ENCODE results near the gene SRRM1.

Gene SRRM1

GRCh38 chr1:24606296-24606605 lies 36.9 kb upstream of the SRRM1 start:
- no peak for TF ChIP-seq LEF1 (IDR thresholded peaks at IDR 0.05; ENCODE audit: borderline replicate concordance)
- TF ChIP-seq SP1 (IDR thresholded peaks at IDR 0.05), result no peak
- no peak for TF ChIP-seq ZNF384 (IDR thresholded peaks at IDR 0.05)
- TF ChIP-seq ARNT (IDR thresholded peaks at IDR 0.05), result no peak
- TF ChIP-seq TARDBP (IDR thresholded peaks at IDR 0.05), result no peak
- TF ChIP-seq NFRKB (IDR thresholded peaks at IDR 0.05), result no peak
- TF ChIP-seq FOXK2 (IDR thresholded peaks at IDR 0.05), result no peak
- TF ChIP-seq L3MBTL2 (conservative IDR thresholded peaks at IDR 0.05), result no peak
- no peak for TF ChIP-seq SUZ12 (IDR thresholded peaks at IDR 0.05)
- no peak for TF ChIP-seq FOXM1 (IDR thresholded peaks at IDR 0.05; ENCODE audit: borderline replicate concordance)
- no peak for TF ChIP-seq FOXA1 (IDR thresholded peaks at IDR 0.05)
- no peak for TF ChIP-seq CTBP1 (IDR thresholded peaks at IDR 0.05; ENCODE audit: borderline replicate concordance)
- TF ChIP-seq PKNOX1 (IDR thresholded peaks at IDR 0.05), result no peak
- TF ChIP-seq BHLHE40 (IDR thresholded peaks at IDR 0.05; ENCODE audit: borderline replicate concordance), result no peak
- TF ChIP-seq ELF4 (IDR thresholded peaks at IDR 0.05), result no peak
- POLR2A ChIA-PET, result no interaction called here
- DNase-seq (ENCODE audit: extremely low spot score), result no peak
- CTCF ChIA-PET, result no interaction called here

- no peak for TF ChIP-seq CTBP1 (IDR thresholded peaks at IDR 0.05; ENCODE audit: borderline replicate concordance)
- no peak for TF ChIP-seq PKNOX1 (IDR thresholded peaks at IDR 0.05)
- no peak for TF ChIP-seq ZNF384 (IDR thresholded peaks at IDR 0.05)
- TF ChIP-seq ELF4 (IDR thresholded peaks at IDR 0.05), result no peak
- TF ChIP-seq L3MBTL2 (conservative IDR thresholded peaks at IDR 0.05), result no peak
- TF ChIP-seq SP1 (IDR thresholded peaks at IDR 0.05), result no peak
- no peak for TF ChIP-seq FOXK2 (IDR thresholded peaks at IDR 0.05)
- TF ChIP-seq NFRKB (IDR thresholded peaks at IDR 0.05), result no peak
- no peak for TF ChIP-seq FOXM1 (IDR thresholded peaks at IDR 0.05; ENCODE audit: borderline replicate concordance)
- no peak for TF ChIP-seq LEF1 (IDR thresholded peaks at IDR 0.05; ENCODE audit: borderline replicate concordance)
- TF ChIP-seq FOXA1 (IDR thresholded peaks at IDR 0.05), result no peak
- no peak for TF ChIP-seq HDGF (IDR thresholded peaks at IDR 0.05; ENCODE audit: borderline replicate concordance)
- TF ChIP-seq SUZ12 (IDR thresholded peaks at IDR 0.05), result no peak
- no peak for TF ChIP-seq TARDBP (IDR thresholded peaks at IDR 0.05)
- POLR2A ChIA-PET, result no interaction called here
- no peak for DNase-seq (ENCODE audit: extremely low spot score)
- CTCF ChIA-PET, result interaction anchor here (0.7 kb wide), 1 partner anchor 102 kb away, joined by 4 read pairs; no protein-coding TSS in a partner anchor
These were observed 36.5 kb upstream of the SRRM1 start for GRCh38 chr1:24606621-24607020.

GRCh38 chr1:24609949-24610517 lies 33.1 kb upstream of the SRRM1 start:
- ChIA-PET CTCF (no interaction called here), POLR2A (no interaction called here)
- DNase-seq (ENCODE audit: extremely low spot score), result no peak
- TF ChIP-seq LEF1 (IDR thresholded peaks at IDR 0.05; ENCODE audit: borderline replicate concordance), result no peak
- no peak for TF ChIP-seq FOXM1 (IDR thresholded peaks at IDR 0.05; ENCODE audit: borderline replicate concordance)
- no peak for TF ChIP-seq CTBP1 (IDR thresholded peaks at IDR 0.05; ENCODE audit: borderline replicate concordance)

- POLR2A ChIA-PET, result no interaction called here
- DNase-seq (ENCODE audit: extremely low spot score), result no peak
- TF ChIP-seq LEF1 (IDR thresholded peaks at IDR 0.05; ENCODE audit: borderline replicate concordance), result no peak
- no peak for TF ChIP-seq NFRKB (IDR thresholded peaks at IDR 0.05)
- no peak for TF ChIP-seq HDGF (IDR thresholded peaks at IDR 0.05; ENCODE audit: borderline replicate concordance)
- no peak for TF ChIP-seq ELF4 (IDR thresholded peaks at IDR 0.05)
- TF ChIP-seq FOXK2 (IDR thresholded peaks at IDR 0.05), result no peak
- no peak for TF ChIP-seq ZNF384 (IDR thresholded peaks at IDR 0.05)
- no peak for TF ChIP-seq FOXA1 (IDR thresholded peaks at IDR 0.05)
- TF ChIP-seq SP1 (IDR thresholded peaks at IDR 0.05), result no peak
- TF ChIP-seq BHLHE40 (IDR thresholded peaks at IDR 0.05; ENCODE audit: borderline replicate concordance), result no peak
- CTCF ChIA-PET, result no interaction called here
These were observed 23.7 kb upstream of the SRRM1 start for GRCh38 chr1:24619376-24619775.

GRCh38 chr1:24620678-24621077 lies 22.4 kb upstream of the SRRM1 start:
- ChIA-PET POLR2A (no interaction called here), CTCF (interaction anchor here (0.6 to 1.0 kb wide), 2 partner anchors 11 to 34 kb away, joined by 3 read pairs; no protein-coding TSS in a partner anchor)
- no peak for DNase-seq (ENCODE audit: extremely low spot score)
- TF ChIP-seq PKNOX1 (IDR thresholded peaks at IDR 0.05), result no peak
- no peak for TF ChIP-seq FOXA1 (IDR thresholded peaks at IDR 0.05)
- TF ChIP-seq SP1 (IDR thresholded peaks at IDR 0.05), result no peak
- no peak for TF ChIP-seq L3MBTL2 (conservative IDR thresholded peaks at IDR 0.05)
- TF ChIP-seq NFRKB (IDR thresholded peaks at IDR 0.05), result no peak
- TF ChIP-seq TARDBP (IDR thresholded peaks at IDR 0.05), result no peak
- TF ChIP-seq ZNF384 (IDR thresholded peaks at IDR 0.05), result no peak
- TF ChIP-seq ARNT (IDR thresholded peaks at IDR 0.05), result no peak
- no peak for TF ChIP-seq SUZ12 (IDR thresholded peaks at IDR 0.05)
- no peak for TF ChIP-seq FOXK2 (IDR thresholded peaks at IDR 0.05)
- TF ChIP-seq FOXM1 (IDR thresholded peaks at IDR 0.05; ENCODE audit: borderline replicate concordance), result no peak
- TF ChIP-seq BHLHE40 (IDR thresholded peaks at IDR 0.05; ENCODE audit: borderline replicate concordance), result no peak
- no peak for TF ChIP-seq CTBP1 (IDR thresholded peaks at IDR 0.05; ENCODE audit: borderline replicate concordance)
- no peak for TF ChIP-seq HDGF (IDR thresholded peaks at IDR 0.05; ENCODE audit: borderline replicate concordance)
- no peak for TF ChIP-seq ELF4 (IDR thresholded peaks at IDR 0.05)
- no peak for TF ChIP-seq LEF1 (IDR thresholded peaks at IDR 0.05; ENCODE audit: borderline replicate concordance)

- TF ChIP-seq FOXA1 (IDR thresholded peaks at IDR 0.05), result no peak
- no peak for TF ChIP-seq L3MBTL2 (conservative IDR thresholded peaks at IDR 0.05)
- TF ChIP-seq NFRKB (IDR thresholded peaks at IDR 0.05), result no peak
- DNase-seq (ENCODE audit: extremely low spot score), result no peak
- CTCF ChIA-PET, result interaction anchor here (0.6 to 1.0 kb wide), 2 partner anchors 10 to 34 kb away, joined by 3 read pairs; no protein-coding TSS in a partner anchor
- POLR2A ChIA-PET, result no interaction called here
These were observed 22.0 kb upstream of the SRRM1 start for GRCh38 chr1:24621121-24621520.

All from HEK293T (cell line).